ENCODE data around the gene LITAF.

DNA sequence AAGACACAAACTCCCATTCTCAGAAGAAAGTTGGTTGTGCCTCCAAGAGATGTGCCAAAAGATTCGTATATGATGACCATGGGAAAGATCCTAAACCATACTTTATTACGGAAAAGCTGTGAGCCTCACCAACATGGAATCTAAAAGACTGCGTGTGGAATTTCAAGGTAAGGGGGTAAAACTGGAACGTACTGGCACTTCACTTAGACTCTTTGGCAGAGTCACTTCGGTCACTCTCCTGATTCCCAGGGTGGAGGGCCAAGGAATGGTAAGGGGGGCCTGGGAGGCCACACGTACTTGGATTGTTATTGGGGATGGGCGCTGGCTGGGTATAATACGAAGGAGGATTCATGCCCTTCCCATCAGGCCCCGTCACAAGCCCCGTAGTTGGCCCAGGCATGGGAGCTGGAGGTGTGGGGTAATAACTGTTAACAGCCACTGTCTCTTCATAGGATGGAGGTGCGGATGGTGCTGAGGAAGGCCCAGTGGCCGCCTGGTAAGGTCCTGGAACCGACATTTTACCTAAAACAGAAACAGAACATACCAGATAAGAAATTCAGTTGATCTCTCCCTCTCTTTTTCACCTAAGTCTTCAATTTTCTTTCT, 30.4 kb downstream of the LITAF start:
- TF ChIP-seq, protein P1, sequence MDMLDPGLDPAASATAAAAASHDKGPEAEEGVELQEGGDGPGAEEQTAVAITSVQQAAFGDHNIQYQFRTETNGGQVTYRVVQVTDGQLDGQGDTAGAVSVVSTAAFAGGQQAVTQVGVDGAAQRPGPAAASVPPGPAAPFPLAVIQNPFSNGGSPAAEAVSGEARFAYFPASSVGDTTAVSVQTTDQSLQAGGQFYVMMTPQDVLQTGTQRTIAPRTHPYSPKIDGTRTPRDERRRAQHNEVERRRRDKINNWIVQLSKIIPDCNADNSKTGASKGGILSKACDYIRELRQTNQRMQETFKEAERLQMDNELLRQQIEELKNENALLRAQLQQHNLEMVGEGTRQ (IDR thresholded peaks at IDR 0.05; ENCODE audit: borderline replicate concordance, low read depth, low read length): no peak
- TF ChIP-seq, protein P2, sequence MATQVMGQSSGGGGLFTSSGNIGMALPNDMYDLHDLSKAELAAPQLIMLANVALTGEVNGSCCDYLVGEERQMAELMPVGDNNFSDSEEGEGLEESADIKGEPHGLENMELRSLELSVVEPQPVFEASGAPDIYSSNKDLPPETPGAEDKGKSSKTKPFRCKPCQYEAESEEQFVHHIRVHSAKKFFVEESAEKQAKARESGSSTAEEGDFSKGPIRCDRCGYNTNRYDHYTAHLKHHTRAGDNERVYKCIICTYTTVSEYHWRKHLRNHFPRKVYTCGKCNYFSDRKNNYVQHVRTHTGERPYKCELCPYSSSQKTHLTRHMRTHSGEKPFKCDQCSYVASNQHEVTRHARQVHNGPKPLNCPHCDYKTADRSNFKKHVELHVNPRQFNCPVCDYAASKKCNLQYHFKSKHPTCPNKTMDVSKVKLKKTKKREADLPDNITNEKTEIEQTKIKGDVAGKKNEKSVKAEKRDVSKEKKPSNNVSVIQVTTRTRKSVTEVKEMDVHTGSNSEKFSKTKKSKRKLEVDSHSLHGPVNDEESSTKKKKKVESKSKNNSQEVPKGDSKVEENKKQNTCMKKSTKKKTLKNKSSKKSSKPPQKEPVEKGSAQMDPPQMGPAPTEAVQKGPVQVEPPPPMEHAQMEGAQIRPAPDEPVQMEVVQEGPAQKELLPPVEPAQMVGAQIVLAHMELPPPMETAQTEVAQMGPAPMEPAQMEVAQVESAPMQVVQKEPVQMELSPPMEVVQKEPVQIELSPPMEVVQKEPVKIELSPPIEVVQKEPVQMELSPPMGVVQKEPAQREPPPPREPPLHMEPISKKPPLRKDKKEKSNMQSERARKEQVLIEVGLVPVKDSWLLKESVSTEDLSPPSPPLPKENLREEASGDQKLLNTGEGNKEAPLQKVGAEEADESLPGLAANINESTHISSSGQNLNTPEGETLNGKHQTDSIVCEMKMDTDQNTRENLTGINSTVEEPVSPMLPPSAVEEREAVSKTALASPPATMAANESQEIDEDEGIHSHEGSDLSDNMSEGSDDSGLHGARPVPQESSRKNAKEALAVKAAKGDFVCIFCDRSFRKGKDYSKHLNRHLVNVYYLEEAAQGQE (IDR thresholded peaks at IDR 0.05; ENCODE audit: low read depth, low read length): no peak
- TF ChIP-seq RFX5 (IDR thresholded peaks at IDR 0.05; ENCODE audit: low read length) (no peak), RCOR1 (IDR thresholded peaks at IDR 0.05; ENCODE audit: low read length) (no peak), NFIC (IDR thresholded peaks at IDR 0.05; ENCODE audit: borderline replicate concordance) (no peak), FOSL2 (IDR thresholded peaks at IDR 0.05; ENCODE audit: borderline replicate concordance, low read depth) (no peak), TAF1 (IDR thresholded peaks at IDR 0.05; ENCODE audit: borderline replicate concordance, low read depth, low read length) (no peak)
- TF ChIP-seq, protein P3, sequence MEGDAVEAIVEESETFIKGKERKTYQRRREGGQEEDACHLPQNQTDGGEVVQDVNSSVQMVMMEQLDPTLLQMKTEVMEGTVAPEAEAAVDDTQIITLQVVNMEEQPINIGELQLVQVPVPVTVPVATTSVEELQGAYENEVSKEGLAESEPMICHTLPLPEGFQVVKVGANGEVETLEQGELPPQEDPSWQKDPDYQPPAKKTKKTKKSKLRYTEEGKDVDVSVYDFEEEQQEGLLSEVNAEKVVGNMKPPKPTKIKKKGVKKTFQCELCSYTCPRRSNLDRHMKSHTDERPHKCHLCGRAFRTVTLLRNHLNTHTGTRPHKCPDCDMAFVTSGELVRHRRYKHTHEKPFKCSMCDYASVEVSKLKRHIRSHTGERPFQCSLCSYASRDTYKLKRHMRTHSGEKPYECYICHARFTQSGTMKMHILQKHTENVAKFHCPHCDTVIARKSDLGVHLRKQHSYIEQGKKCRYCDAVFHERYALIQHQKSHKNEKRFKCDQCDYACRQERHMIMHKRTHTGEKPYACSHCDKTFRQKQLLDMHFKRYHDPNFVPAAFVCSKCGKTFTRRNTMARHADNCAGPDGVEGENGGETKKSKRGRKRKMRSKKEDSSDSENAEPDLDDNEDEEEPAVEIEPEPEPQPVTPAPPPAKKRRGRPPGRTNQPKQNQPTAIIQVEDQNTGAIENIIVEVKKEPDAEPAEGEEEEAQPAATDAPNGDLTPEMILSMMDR (IDR thresholded peaks at IDR 0.05): no peak

Measured in SK-N-SH (cell line).